ENCODE data around the gene ENG. TPM values are rescaled to one million over a fixed set of nuclear protein-coding genes. Genes with fewer than 3 reads are reported as not detected.

ENG gene
- total RNA-seq, 1 donor from 2014 or later, result 675 TPM

DNA sequence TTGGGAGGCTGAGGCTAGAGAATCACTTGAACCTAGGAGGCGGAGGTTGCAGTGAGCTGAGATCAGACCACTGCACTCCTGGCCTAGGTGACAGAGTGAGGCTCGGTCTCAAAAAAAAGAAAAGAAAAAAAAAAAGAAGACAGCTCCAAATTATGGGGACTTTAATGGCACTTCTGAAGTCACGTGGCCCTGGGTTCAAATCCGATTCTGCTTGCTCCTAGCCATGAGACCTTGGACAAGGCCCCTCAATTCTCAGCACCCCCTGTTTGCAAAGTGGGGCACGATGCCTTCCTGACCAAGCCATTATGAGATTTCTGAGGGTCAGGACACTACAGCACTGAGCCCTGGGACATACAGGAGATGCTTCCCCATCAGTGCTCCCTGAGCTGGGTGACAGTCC is 1.1 kb upstream of the ENG start:
- Histone ChIP-seq H3K4me1 (peaks cover 18 to 58% of the 10 kb centered on the region in 2 donors), H3K9me3 (no peaks in the 10 kb centered on the region), H3K36me3 (peaks cover 0 to 2% of the 10 kb centered on the region in 2 donors), H3K27ac (peak overlapping the region; percentile 96 to 97), H3K27me3 (no peaks in the 10 kb centered on the region), H3K4me3 (no peak overlapping the region)
- intact Hi-C loops (cut with DNase I), result no loop called here
- DNase-seq (ENCODE audit: low spot score in 2 of 2), result no peak
- TF ChIP-seq CTCF (IDR thresholded peaks at IDR 0.05), result no peak

- no peak for DNase-seq (ENCODE audit: low spot score in 2 of 2)
- Histone ChIP-seq H3K4me1 (peaks cover 18 to 54% of the 10 kb centered on the region in 2 donors), H3K36me3 (peaks cover 0 to 8% of the 10 kb centered on the region in 2 donors), H3K4me3 (peak overlapping the region; percentile 50 to 77), H3K27me3 (no peaks in the 10 kb centered on the region), H3K27ac (peak overlapping the region; percentile 96 to 97), H3K9me3 (no peaks in the 10 kb centered on the region)
- TF ChIP-seq CTCF (IDR thresholded peaks at IDR 0.05), result no peak
- intact Hi-C loops (cut with DNase I), result no loop called here
These were observed 502 bp upstream of the ENG start for GRCh38 chr9:127854960-127855359.

GRCh38 chr9:127853312-127854183 is 910 bp downstream of the ENG start:
- H3K9me3 ChIP-seq, result peaks cover 6 to 10% of the 10 kb centered on the region in 2 donors
- TF ChIP-seq CTCF (IDR thresholded peaks at IDR 0.05), result no peak
- peak overlapping the region; percentile 96 to 97 for H3K27ac ChIP-seq
- H3K27me3 ChIP-seq, result no peaks in the 10 kb centered on the region
- H3K4me1 ChIP-seq, result peaks cover 8 to 41% of the 10 kb centered on the region in 2 donors
- peak overlapping the region; percentile 50 to 77 for H3K4me3 ChIP-seq
- no peak for DNase-seq (ENCODE audit: low spot score in 2 of 2)
- peaks cover 6 to 21% of the 10 kb centered on the region in 2 donors for H3K36me3 ChIP-seq
- intact Hi-C loops (cut with DNase I), result no loop called here

GRCh38 chr9:127852829-127853228 is 1.6 kb downstream of the ENG start:
- Histone ChIP-seq H3K36me3 (peaks cover 6 to 28% of the 10 kb centered on the region in 2 donors), H3K9me3 (peaks cover 6 to 10% of the 10 kb centered on the region in 2 donors), H3K4me1 (peaks cover 5 to 36% of the 10 kb centered on the region in 2 donors), H3K27me3 (no peaks in the 10 kb centered on the region), H3K27ac (peak overlapping the region; percentile 96 to 97), H3K4me3 (peak overlapping the region; percentile 50 to 77)
- no peak for DNase-seq (ENCODE audit: low spot score in 2 of 2)
- no peak for TF ChIP-seq CTCF (IDR thresholded peaks at IDR 0.05)
- intact Hi-C loops (cut with DNase I), result no loop called here

DNA sequence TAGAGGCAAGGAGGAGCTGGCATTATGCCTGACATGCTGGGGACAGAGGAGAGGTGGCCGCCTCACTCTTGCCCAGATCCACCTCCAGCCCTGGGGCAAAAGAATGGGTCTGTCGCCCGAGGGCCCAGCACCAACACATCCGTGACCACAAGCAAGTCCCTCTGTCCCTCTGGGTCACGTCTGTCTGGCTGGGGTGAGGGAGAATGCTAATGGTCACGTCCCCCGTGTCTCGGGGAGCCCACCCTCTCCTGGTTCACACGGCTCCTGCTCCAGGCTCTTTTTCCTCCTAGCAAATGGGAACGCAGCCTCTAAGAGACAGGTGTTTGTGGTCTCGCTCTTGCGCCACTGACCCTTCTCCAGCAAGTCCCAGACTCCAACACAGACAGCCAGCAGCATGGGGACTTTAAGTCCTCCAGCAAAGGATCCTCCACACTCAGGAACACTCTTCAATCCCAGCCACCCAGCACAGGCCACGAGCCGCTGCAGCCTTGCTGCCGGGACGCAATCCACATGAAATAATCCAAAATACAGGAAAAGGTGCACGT is 4.1 kb downstream of the ENG start:
- intact Hi-C loops (cut with DNase I), result no loop called here
- no peak for TF ChIP-seq CTCF (IDR thresholded peaks at IDR 0.05)
- peaks cover 6 to 30% of the 10 kb centered on the region in 2 donors for H3K36me3 ChIP-seq
- no peak for DNase-seq (ENCODE audit: low spot score in 2 of 2)
- no peaks in the 10 kb centered on the region for H3K27me3 ChIP-seq
- H3K9me3 ChIP-seq, result peaks cover 6 to 10% of the 10 kb centered on the region in 2 donors
- H3K4me1 ChIP-seq, result peaks cover 11 to 51% of the 10 kb centered on the region in 2 donors
- H3K27ac ChIP-seq, result peak overlapping the region; percentile 96 to 97
- H3K4me3 ChIP-seq, result peak overlapping the region in 1 of 2 donors; percentile 77
